ENCODE results near the gene GRHPR.
"Not testable (repeated sequence)": the region's sequence is repeated elsewhere in the genome, so short reads cannot be mapped to it uniquely, and the experiment has no call there.

The GRHPR gene

GRCh38 chr9:37421914-37422288 is 595 bp upstream of the GRHPR start:
- DNase-seq (ENCODE audit: low read depth in 2 of 2): no peak

DNA sequence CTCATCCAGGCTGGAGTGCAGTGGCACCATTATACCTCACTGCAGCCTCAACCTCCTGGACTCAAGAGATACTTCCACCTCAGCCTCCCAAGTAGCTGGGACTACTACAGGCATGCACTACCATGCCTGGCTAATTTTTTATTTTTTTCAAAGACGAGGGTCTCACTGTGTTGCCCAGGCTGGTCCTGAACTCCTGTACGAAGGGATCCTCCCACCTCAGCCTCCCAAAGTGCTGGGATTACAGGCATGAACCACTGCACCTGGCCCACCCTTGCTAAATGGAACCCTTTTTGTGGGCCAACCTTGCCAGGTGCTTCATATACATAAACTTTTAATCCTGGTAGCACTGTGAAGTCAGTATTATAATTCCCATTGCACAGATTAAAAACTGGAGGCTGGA is 1.0 kb downstream of the GRHPR start:
- DNase-seq (ENCODE audit: low read depth in 2 of 2): no peak

DNA sequence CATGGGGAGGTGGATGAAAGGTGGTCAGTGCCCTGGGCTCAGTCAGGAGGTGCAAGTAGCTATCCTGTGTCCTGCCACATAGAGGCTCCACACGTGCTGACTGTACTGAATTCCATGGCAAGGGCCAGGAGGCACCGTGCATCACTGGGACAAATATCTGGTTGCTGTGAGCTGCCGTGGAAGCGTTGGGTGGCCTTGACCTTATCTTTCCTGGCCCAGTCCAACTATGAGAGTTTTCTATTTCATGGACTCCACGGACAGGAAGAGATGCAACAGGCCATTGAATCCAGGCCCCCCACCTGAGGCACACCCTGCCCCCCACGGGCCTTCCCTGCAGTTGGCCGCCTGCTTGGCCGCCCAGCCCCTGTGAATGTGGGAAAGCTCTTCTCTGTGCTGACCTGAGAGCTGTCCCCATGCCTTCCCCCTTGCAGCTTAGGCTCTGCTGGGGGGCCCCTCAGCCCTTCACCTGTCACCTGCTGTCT is 1.7 kb downstream of the GRHPR start:
- DNase-seq (ENCODE audit: low read depth in 2 of 2): no peak

DNA sequence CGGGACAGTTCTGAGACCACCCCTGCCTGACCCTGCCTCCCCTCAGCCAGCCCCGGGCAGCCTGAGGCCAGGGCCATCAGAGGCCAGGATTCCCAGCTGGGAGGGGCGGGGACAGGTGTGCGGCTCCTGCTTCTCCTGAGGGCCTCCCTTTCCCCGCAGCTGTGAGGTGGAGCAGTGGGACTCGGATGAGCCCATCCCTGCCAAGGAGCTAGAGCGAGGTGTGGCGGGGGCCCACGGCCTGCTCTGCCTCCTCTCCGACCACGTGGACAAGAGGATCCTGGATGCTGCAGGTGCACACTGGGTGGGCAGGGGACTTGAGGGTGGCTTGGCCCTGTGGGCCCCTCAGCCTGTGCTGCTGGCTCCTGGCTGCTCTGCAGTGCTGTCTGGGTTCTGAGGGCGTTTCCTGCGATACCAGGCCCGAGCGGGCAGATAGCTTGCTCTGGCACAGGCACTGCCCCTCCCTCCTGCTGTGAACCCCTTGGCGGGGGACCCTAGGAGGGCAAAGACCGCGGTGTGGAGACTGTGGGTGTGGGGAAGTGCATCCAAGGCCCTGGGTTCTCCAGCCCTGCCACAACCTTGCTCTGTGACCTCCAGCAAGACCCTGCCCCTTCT is 2.3 kb downstream of the GRHPR start:
- no peak for DNase-seq (ENCODE audit: low read depth in 2 of 2)

GRCh38 chr9:37425298-37425752 is 2.8 kb downstream of the GRHPR start:
- DNase-seq (ENCODE audit: low read depth in 2 of 2): no peak

DNA sequence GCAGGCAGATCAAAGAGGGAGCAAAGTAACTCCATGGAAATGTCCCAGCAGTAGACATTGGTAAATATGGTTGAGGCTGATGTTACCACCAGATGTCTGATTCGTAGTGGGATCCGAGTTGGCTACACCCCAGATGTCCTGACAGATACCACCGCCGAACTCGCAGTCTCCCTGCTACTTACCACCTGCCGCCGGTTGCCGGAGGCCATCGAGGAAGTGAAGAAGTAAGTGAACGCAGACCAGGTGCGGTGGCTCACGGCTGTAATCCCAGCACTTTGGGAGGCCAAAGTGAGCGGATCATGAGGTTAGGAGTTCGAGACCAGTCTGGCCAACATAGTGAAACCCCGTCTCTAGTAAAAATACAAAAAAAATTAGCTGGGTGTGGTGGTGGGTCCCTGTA is 3.9 kb downstream of the GRHPR start:
- not testable (repeated sequence) for DNase-seq (ENCODE audit: low read depth in 2 of 2)

GRCh38 chr9:37426846-37427245 is 4.3 kb downstream of the GRHPR start:
- no peak for DNase-seq (ENCODE audit: low read depth in 2 of 2)

DNA sequence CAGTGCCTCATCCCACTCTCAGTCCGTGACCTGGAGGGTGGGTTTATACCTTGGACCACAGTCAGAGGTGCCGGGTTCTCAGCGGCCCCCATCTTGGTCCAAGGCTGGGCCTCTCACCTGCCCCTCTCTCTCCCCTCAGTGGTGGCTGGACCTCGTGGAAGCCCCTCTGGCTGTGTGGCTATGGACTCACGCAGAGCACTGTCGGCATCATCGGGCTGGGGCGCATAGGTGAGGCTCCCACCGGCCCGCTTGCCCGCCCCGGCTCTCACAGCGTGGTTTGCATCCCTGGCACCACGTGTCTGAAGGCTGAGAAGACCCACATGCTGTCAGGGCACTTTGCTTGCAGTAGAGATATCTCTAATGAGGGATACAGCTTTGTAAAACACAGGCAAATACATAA is 5.8 kb downstream of the GRHPR start:
- DNase-seq (ENCODE audit: low read depth in 2 of 2): no peak

DNA sequence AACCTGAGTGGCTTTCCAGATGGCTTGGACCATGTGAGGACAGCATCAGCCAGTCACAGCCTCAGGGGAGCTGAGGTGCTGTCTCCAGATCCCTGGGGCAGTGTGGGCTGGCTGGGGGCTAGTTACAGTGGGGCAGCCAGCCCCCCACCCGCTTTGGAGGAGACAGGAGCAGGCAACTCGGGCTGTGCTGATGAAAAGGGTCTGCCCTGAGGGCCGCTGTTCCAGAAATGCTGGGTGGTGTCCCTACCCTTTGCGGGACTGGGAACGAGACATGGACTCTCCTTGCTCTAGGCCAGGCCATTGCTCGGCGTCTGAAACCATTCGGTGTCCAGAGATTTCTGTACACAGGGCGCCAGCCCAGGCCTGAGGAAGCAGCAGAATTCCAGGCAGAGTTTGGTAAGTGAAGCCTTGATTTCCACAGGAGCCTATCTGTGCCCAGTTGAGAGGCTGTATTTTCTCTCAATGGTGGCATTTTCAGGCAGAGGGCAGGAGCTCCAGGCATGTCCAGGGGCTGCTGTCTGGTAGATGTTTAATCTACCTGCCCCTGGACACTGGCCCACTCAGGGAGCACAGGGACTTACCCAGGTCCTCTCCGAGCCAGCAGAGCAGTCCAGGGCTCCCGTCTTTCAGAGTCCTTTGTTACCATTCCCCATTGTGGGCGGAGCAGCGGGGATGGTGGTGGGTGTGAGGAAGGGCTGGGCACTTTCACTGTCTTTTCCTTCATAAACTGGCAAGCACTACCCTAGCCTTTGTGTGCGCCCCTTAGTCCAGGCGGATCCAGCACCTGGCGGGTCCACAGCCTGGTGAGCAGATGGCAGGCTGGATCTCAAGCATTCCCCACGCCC is 7.2 kb downstream of the GRHPR start:
- DNase-seq (ENCODE audit: low read depth in 2 of 2): no peak

GRCh38 chr9:37430841-37431597 is 8.5 kb downstream of the GRHPR start:
- DNase-seq (ENCODE audit: low read depth in 2 of 2): no peak

DNA sequence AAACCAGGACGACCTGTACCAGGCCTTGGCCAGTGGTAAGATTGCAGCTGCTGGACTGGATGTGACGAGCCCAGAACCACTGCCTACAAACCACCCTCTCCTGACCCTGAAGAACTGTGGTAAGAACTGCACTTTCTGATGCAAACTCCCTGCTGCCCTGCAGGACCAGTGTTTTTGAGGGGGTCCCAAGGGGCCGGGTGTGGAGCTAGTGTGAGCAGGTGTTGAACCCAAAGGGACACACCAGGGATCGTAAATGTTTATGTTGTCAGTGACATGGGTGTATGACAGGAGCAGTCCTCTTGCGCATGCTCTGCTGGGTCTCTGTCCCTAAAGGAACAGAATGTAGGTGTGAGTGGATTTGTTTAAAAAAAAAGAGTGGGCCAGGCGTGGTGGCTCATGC is 9.5 kb downstream of the GRHPR start:
- no peak for DNase-seq (ENCODE audit: low read depth in 2 of 2)

DNA sequence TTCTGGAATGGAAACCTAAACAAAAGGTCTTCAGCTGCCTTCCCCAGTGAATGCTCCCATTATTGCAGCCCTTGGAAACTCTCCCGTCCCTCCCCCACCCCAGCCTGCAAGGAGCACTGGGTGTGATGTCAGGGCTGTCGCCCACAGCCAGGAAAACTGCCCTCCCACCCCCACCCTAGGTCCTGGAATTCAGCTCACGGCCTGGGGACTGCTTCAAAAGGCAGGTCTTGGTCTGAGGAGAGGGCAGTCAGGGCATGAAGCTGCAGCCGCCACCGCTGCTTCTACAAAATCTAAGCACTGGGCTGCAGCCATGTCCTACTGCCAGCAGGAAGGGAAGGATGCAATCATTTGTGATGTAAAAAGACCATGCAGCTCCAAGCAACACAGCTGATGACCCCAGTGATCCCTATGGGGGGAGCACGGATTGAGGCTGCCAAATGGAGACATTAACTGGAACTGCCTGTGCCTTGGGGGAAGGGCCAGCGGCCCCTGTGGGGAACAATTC is 11.4 kb downstream of the GRHPR start:
- DNase-seq (ENCODE audit: low read depth in 2 of 2): no peak

DNA sequence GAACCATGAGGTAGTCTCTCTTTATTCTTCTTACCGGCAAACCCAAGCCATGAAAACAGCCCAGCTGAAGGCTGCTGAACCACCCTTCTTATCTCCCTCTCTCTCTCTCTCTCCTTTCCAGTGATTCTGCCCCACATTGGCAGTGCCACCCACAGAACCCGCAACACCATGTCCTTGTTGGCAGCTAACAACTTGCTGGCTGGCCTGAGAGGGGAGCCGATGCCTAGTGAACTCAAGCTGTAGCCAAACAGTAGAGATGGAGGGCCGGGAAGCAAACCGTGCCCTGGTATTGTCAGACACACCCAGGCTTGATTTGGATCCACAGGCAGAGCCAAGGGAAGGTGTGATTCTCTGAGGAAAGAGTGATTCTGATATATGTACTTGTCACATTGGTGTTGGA is 14.0 kb downstream of the GRHPR start:
- no peak for DNase-seq (ENCODE audit: low read depth in 2 of 2)

GRCh38 chr9:37437010-37437409 is 14.5 kb downstream of the GRHPR start:
- no peak for DNase-seq (ENCODE audit: low read depth in 2 of 2)

- no peak for DNase-seq (ENCODE audit: low read depth in 2 of 2)
Observed at GRCh38 chr9:37437621-37438020, 15.1 kb downstream of the GRHPR start.

- no peak for DNase-seq (ENCODE audit: low read depth in 2 of 2)
Observed at GRCh38 chr9:37438359-37438758, 15.9 kb downstream of the GRHPR start.

DNA sequence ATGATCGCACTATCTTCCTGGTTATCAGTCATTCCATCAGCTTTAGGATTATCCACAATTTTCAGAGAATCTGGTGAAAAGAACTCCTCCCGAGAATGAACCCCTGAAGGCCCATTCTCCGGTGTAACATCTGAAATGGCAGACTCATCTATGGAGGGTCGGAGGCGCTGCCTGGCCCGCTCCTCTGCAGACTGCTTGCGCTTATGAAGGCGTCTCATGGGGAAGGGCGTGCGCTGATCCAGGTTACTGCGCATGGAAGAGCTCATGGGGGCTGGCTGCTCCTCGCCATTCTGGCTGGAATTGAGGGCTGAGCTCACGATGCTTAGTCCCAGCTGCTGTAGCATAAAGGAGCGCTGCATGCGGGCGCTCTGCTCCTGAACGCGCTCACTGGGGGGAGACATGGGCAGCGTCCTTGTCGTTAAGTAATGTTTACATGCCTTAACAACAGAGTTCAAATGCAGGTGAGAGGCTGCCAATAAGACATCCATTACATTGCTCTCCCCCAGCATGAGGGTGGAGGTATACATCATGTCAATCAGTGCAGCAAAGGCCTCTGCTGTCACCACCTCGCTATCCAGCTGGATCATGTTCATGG is 19.4 kb downstream of the GRHPR start:
- DNase-seq (ENCODE audit: low read depth in 2 of 2): no peak

DNA sequence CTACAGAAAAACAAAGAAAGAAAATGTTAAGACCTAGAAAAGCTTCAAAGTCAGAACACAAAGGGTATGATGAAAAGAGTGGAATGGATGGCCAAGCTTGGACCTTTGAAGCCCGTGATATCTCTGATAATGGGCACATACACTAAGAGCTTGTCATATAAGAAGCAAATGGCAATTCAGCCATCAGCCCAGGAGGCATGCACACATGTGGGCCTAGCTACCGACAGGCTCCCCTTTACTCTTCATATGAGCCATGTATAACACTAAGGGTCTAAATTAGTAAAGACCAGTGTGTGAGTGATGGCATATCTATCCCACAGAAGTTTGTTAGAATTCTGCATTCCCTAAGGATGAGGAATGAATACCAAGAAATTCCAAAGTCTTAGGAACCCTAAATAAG is 20.1 kb downstream of the GRHPR start:
- no peak for DNase-seq (ENCODE audit: low read depth in 2 of 2)

DNA sequence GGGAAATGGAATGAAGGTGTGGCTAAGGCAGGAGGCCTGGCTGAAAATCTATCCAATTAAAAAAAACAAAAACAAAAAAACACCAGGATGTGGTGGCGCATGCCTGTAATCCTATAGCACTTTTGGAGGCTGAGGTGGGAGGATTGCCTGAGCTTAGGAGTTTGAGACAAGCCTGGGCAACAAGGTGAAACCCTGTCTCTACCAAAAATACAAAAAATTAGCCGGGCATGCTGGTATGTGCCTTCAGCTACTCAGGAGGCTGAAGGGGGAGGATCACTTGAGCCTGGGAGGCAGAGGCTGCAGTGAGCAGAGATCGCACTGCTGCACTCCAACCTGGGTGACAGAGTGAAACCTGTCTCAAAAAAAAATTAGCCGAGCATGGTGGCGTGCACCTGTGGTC is 21.1 kb downstream of the GRHPR start:
- DNase-seq (ENCODE audit: low read depth in 2 of 2): no peak

DNA sequence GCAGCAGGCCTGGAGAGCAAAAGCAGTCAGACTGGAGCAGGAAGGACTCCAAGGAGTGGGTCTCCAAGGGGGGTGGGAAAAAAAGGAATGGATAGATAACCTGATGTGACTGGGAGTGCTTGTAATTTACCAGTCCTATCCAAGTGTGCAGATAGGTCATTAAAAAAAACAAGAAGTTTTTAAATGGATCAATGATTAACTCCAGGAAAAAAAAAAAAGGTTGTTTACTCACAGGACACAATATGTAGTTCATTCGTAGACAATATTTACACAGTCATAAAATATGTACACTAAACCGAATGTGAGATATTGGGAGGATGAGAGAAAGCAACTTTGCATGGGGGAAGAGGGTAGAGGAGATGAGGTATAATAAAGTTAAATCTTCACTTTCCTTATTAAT is 22.4 kb downstream of the GRHPR start:
- DNase-seq (ENCODE audit: low read depth in 2 of 2): no peak

- DNase-seq (ENCODE audit: low read depth in 2 of 2): no peak
Observed at GRCh38 chr9:37445832-37446231, 23.3 kb downstream of the GRHPR start.

GRCh38 chr9:37446401-37446800 is 23.9 kb downstream of the GRHPR start:
- DNase-seq (ENCODE audit: low read depth in 2 of 2): no peak

Data from activated CD8-positive, alpha-beta memory T cell treated with anti-CD3 and anti-CD28 coated beads for 4 hours (primary cell).